K562 (cell line): ENCODE data around the gene TALDO1.

Source experiments
- ELF4 ChIP-seq: fragments of 450-650 bp; formaldehyde crosslinking; IDR thresholded peaks from 2 replicates; pipeline ENCODE4 v1.4.0; 2022; ENCODE audit warnings: missing genetic modification characterization
- MLLT1 ChIP-seq, 2 experiments: fragments of 450-650 bp; IDR thresholded peaks; 2 replicates each; pipeline ENCODE4 v1.6.1; 2016
- MXI1 ChIP-seq: IDR thresholded peaks from 2 replicates; pipeline ENCODE4 v1.6.1; 2011; ENCODE audit warnings: low read depth, mild to moderate bottlenecking, improper control_type of control experiment, low read length
- PHF8 ChIP-seq: fragments of 200-600 bp; sonication (generic); IDR thresholded peaks from 2 replicates; pipeline ENCODE4 v1.6.1; 2012; ENCODE audit warnings: mixed run types, mild to moderate bottlenecking, inconsistent platforms, low read length, moderate library complexity, borderline replicate concordance
- POLR3A ChIP-seq: IDR thresholded peaks from 2 replicates; pipeline ENCODE4 v1.6.1; 2011; ENCODE audit warnings: borderline replicate concordance, mild to moderate bottlenecking, moderate library complexity; ENCODE audit not compliant: insufficient read length, insufficient read depth; ENCODE audit errors: extremely low read depth

GRCh38 chr11:797296-798092 is 50.2 kb downstream of the TALDO1 start:
- TF ChIP-seq MXI1, result peak; percentile 64; the same call in 1 of the 2 replicates
- TF ChIP-seq MLLT1 (IDR thresholded peaks at IDR 0.05), result no peak
- no peak for TF ChIP-seq ELF4 (CRISPR knock-in tag)
- TF ChIP-seq PHF8, result peak; percentile 63; the same call in 1 of the 2 replicates
- TF ChIP-seq POLR3A, result no peak
